CD4-positive, CD25-positive, alpha-beta regulatory T cell (primary cell): ENCODE data around the gene TGFB2. TPM values are rescaled to one million over a fixed set of nuclear protein-coding genes. Genes with fewer than 3 reads are reported as not detected.

ENCODE experiments used
- ATAC-seq, 2 donors: fragments of 150-1000 bp; cut with Tn5 transposase; one replicate each; pipeline ENCODE4 v1.10.0; 2021; ENCODE audit warnings: low read depth in 2 of 2, moderate number of reproducible peaks in 2 of 2, moderate library complexity in 1 of 2
- DNase-seq, 3 donors: peaks; one replicate each; pipeline versions ENCODE4 v3.0.0 to v3.0.0-alpha.2; 2012 to 2022; ENCODE audit warnings: mixed read lengths in 1 of 3
- H3K27ac ChIP-seq: one replicate; pipeline ENCODE4 v1.7.0; 2013; ENCODE audit warnings: mild to moderate bottlenecking, low read length; ENCODE audit not compliant: insufficient read depth, poor library complexity, severe bottlenecking
- H3K27me3 ChIP-seq: one replicate; pipeline ENCODE4 v1.7.0; 2013; ENCODE audit warnings: low read length; ENCODE audit not compliant: control insufficient read depth, insufficient read depth
- H3K36me3 ChIP-seq: one replicate; pipeline ENCODE4 v1.7.0; 2013; ENCODE audit warnings: mild to moderate bottlenecking, low read length, moderate library complexity; ENCODE audit not compliant: control insufficient read depth, insufficient read depth
- H3K4me1 ChIP-seq: 2 replicates; pipeline ENCODE4 v1.7.0; 2013; ENCODE audit warnings: mild to moderate bottlenecking, low read length; ENCODE audit not compliant: insufficient read depth, control insufficient read depth, poor library complexity, severe bottlenecking
- H3K4me3 ChIP-seq: one replicate; pipeline ENCODE4 v1.7.0; 2013; ENCODE audit warnings: low read depth, mild to moderate bottlenecking, low read length, moderate library complexity
- H3K9me3 ChIP-seq, 2 experiments: 1 replicate in 1 of 2; 2 replicates in 1 of 2; pipeline ENCODE4 v1.7.0; 2013; ENCODE audit warnings: low read length in 2 of 2, mild to moderate bottlenecking in 1 of 2, moderate library complexity in 1 of 2; ENCODE audit not compliant: control insufficient read depth in 2 of 2
- H3K27ac Mint-ChIP-seq, 3 donors: one replicate each; pipeline ENCODE4 v1.8.0; 2020 to 2022; ENCODE audit warnings: mild to moderate bottlenecking in 3 of 3, mixed read lengths in 3 of 3, moderate library complexity in 2 of 3
- H3K27me3 Mint-ChIP-seq: one replicate; pipeline ENCODE4 v1.8.0; 2022; ENCODE audit warnings: mild to moderate bottlenecking, mixed read lengths
- H3K36me3 Mint-ChIP-seq: one replicate; pipeline ENCODE4 v1.8.0; 2020; ENCODE audit warnings: mixed read lengths
- H3K4me1 Mint-ChIP-seq, 4 donors: one replicate each; pipeline ENCODE4 v1.8.0; 2020 to 2022; ENCODE audit warnings: mixed read lengths in 4 of 4, mild to moderate bottlenecking in 1 of 4
- H3K4me3 Mint-ChIP-seq, 4 donors: one replicate each; pipeline ENCODE4 v1.8.0; 2020 to 2022; ENCODE audit warnings: mild to moderate bottlenecking in 4 of 4, mixed read lengths in 4 of 4, moderate library complexity in 3 of 4
- H3K9me3 Mint-ChIP-seq, 7 donors: one replicate each; pipeline ENCODE4 v1.8.0; 2020 to 2022; ENCODE audit warnings: mixed read lengths in 7 of 7, mild to moderate bottlenecking in 3 of 7, moderate library complexity in 2 of 7
- polyA plus RNA-seq, 4 donors: library from polyadenylated mRNA; unstranded; fragments of 300-500 nt; fragmentation: Illumina TruSeq; gene quantifications; one replicate each; pipeline ENCODE4 v1.2.3, GENCODE V29; 2021
- total RNA-seq: library from RNA; stranded (reverse); gene quantifications from one replicate; pipeline ENCODE4 v1.2.3, GENCODE V29; 2022

The TGFB2 gene
- total and polyA plus RNA-seq, 5 donors from 2014 or later = not detected

DNA sequence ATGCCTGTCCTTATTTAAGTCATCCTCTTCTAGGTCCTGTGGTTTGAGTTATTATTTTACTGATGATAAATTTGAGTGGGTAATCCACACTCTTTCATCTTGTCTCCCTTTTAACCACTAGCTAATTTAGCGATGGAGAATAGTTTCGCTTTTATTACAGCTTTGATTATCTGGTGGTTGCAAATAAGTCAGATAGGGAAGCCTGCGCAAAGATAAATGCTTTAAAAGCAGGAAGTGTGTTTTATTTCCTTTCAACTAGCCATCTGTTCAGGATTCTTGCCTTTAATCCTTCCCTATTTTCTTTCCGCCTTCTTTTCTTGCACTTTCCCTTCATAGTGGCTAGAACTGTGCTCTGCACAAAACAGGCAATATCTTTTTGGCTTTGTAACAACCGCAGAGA is 129.0 kb downstream of the TGFB2 start:
- Histone ChIP-seq H3K4me3 (no peak overlapping the region), H3K27ac (no peak overlapping the region), H3K9me3 (no peaks in the 10 kb centered on the region), H3K36me3 (no peaks in the 10 kb centered on the region), H3K27me3 (no peaks in the 10 kb centered on the region), H3K4me1 (no peaks in the 10 kb centered on the region)
- no peak overlapping the region for H3K4me3 Mint-ChIP-seq
- no peaks in the 10 kb centered on the region for H3K36me3 Mint-ChIP-seq
- peaks cover 0 to 10% (median 3%) of the 10 kb centered on the region in 4 donors for H3K4me1 Mint-ChIP-seq
- H3K9me3 Mint-ChIP-seq = peaks cover 0 to 3% (median 0%) of the 10 kb centered on the region in 7 donors
- H3K27ac Mint-ChIP-seq = no peak overlapping the region
- peaks cover 2% of the 10 kb centered on the region for H3K27me3 Mint-ChIP-seq
- ATAC-seq = no peak
- no peak for DNase-seq

DNA sequence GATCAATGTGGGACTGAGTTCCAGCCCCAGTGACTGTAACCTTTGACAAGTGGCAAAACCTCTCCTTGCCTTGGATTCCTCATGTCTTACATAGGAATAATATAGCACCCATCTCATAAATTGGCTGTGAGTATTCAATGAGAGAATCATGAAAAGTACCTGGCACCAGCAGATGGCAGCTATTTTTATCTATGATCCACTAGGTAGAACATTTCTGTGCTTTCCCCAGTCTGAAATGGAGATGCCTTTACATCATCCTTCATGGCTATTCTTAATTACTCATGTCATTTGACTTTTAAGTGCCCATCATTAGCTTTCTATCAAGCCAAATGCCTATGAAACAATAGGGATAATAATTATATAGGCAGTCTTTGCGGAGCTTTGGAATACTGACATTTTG is 130.1 kb downstream of the TGFB2 start:
- peaks cover 0 to 3% (median 0%) of the 10 kb centered on the region in 7 donors for H3K9me3 Mint-ChIP-seq
- DNase-seq (no peak), ATAC-seq (no peak)
- H3K36me3 Mint-ChIP-seq = no peaks in the 10 kb centered on the region
- no peaks in the 10 kb centered on the region for H3K27me3 ChIP-seq
- H3K4me1 Mint-ChIP-seq = peaks cover 0 to 10% (median 3%) of the 10 kb centered on the region in 4 donors
- H3K27me3 Mint-ChIP-seq = peaks cover 4% of the 10 kb centered on the region
- H3K4me3 ChIP-seq = no peak overlapping the region
- H3K4me1 ChIP-seq = no peaks in the 10 kb centered on the region
- H3K27ac ChIP-seq = no peak overlapping the region
- H3K4me3 Mint-ChIP-seq = no peak overlapping the region
- no peaks in the 10 kb centered on the region for H3K36me3 ChIP-seq
- no peaks in the 10 kb centered on the region for H3K9me3 ChIP-seq
- no peak overlapping the region for H3K27ac Mint-ChIP-seq

DNA sequence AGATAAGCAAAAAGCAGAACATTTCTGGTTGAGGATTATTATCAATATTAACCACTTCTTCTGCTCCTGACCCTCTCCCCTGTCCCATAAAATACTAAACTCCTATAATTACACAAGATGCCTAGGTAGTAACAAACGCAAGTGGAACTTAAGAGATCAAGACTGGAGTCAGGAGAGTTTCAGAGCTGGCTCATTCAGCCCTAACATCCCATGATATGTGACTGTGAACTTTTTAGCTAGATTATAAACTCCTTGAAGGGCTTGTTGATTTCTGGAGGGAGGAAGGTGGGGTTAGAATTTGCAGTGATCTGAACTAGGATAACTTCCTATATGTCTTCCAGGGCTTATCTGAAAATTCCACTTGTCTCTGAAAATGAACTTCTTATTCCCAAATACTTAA is 130.6 kb downstream of the TGFB2 start:
- H3K9me3 Mint-ChIP-seq = peaks cover 0 to 7% (median 0%) of the 10 kb centered on the region in 7 donors
- Histone ChIP-seq H3K9me3 (no peaks in the 10 kb centered on the region), H3K36me3 (no peaks in the 10 kb centered on the region), H3K4me1 (no peaks in the 10 kb centered on the region), H3K4me3 (no peak overlapping the region), H3K27me3 (no peaks in the 10 kb centered on the region), H3K27ac (no peak overlapping the region)
- H3K4me1 Mint-ChIP-seq = peaks cover 0 to 10% (median 3%) of the 10 kb centered on the region in 4 donors
- H3K4me3 Mint-ChIP-seq = no peak overlapping the region
- H3K27me3 Mint-ChIP-seq = peaks cover 4% of the 10 kb centered on the region
- no peak for ATAC-seq
- no peaks in the 10 kb centered on the region for H3K36me3 Mint-ChIP-seq
- no peak overlapping the region for H3K27ac Mint-ChIP-seq
- no peak for DNase-seq

DNA sequence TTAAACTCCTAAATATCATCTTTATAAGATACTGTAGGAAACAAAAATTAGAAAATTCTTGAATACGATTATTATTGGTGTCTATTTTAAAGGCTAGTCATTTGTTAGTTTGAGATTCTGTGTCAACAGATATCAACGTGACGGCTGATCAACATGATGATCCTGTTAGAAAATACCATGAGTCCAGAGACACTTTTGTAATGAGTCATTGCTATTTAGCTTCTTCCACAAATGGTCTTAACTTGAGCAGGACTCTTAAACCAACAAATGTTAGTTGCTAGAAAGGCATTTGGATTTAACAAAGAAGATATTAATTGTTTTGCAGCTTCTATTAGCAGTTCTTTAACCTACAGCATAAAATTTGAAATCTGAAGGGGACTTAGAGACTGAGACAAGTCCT is 131.2 kb downstream of the TGFB2 start:
- ATAC-seq (no peak), DNase-seq (no peak)
- Mint-ChIP-seq H3K36me3 (no peaks in the 10 kb centered on the region), H3K9me3 (peaks cover 0 to 7% (median 0%) of the 10 kb centered on the region in 7 donors), H3K4me1 (peaks cover 0 to 10% (median 3%) of the 10 kb centered on the region in 4 donors), H3K4me3 (no peak overlapping the region), H3K27ac (no peak overlapping the region), H3K27me3 (peaks cover 4% of the 10 kb centered on the region)
- Histone ChIP-seq H3K36me3 (no peaks in the 10 kb centered on the region), H3K4me3 (no peak overlapping the region), H3K27ac (no peak overlapping the region), H3K4me1 (no peaks in the 10 kb centered on the region), H3K9me3 (no peaks in the 10 kb centered on the region), H3K27me3 (no peaks in the 10 kb centered on the region)

DNA sequence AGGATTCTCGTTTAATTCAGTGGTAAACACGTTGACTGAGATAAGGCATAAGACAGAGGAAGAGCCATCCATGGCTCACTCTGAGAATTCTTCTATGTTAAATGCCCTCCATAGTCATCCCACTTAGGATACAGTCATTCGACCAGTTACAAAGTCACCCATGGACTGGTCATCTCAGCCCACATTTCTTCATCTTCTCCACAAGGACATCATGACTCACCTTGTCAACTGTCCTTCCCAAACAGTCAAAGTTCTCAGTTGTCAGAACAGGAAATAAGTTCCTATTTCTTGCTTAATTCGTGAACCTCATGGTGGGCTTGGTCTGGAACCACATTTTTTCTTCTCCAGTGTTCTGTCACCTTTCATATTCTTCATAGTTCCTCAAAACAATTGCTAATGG is 133.2 kb downstream of the TGFB2 start:
- Histone ChIP-seq H3K9me3 (no peaks in the 10 kb centered on the region), H3K4me3 (no peak overlapping the region), H3K27ac (no peak overlapping the region), H3K36me3 (no peaks in the 10 kb centered on the region), H3K27me3 (no peaks in the 10 kb centered on the region), H3K4me1 (no peaks in the 10 kb centered on the region)
- Mint-ChIP-seq H3K36me3 (no peaks in the 10 kb centered on the region), H3K4me1 (peaks cover 0 to 6% (median 3%) of the 10 kb centered on the region in 4 donors), H3K9me3 (peaks cover 0 to 7% (median 0%) of the 10 kb centered on the region in 7 donors), H3K27me3 (peaks cover 4% of the 10 kb centered on the region), H3K27ac (no peak overlapping the region), H3K4me3 (no peak overlapping the region)
- DNase-seq (no peak), ATAC-seq (no peak)

DNA sequence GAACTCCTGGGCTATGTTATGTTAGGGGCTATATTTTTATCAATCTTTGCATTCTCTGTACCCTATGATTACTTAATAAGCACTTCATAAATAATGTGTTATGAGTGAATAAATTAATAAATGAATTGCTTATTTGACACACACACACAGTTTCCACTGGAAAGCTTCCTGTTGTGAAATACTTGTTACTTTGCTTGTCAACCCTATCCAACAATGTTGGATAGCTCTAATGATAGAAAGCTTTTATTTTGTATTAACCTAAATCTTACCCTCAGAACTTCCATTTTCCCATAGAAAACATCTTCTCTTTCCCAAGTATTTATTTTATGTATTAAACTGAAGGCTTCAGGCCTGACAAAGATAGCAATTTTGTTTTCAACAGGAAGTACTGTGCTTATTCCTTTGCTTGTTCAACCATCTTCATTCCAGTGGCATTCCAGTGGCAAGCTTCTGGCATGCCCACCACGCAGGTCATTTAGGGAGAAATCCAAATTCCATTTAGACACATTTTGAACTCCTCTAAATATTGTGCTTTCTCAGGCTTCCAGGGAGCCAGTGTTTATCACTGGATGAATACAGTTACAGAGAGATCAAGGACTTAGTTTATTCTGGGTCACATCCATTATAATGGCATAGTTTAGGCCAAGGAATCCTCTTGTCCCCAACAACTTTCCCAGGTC is 134.4 kb downstream of the TGFB2 start:
- no peaks in the 10 kb centered on the region for H3K36me3 ChIP-seq
- Mint-ChIP-seq H3K9me3 (peaks cover 0 to 7% (median 0%) of the 10 kb centered on the region in 7 donors), H3K36me3 (no peaks in the 10 kb centered on the region), H3K27me3 (peaks cover 4% of the 10 kb centered on the region), H3K27ac (no peak overlapping the region), H3K4me3 (no peak overlapping the region), H3K4me1 (peaks cover 0 to 2% (median 0%) of the 10 kb centered on the region in 4 donors)
- ATAC-seq = no peak
- H3K4me3 ChIP-seq = no peak overlapping the region
- no peaks in the 10 kb centered on the region for H3K4me1 ChIP-seq
- no peak overlapping the region for H3K27ac ChIP-seq
- H3K27me3 ChIP-seq = no peaks in the 10 kb centered on the region
- H3K9me3 ChIP-seq = no peaks in the 10 kb centered on the region
- no peak for DNase-seq

DNA sequence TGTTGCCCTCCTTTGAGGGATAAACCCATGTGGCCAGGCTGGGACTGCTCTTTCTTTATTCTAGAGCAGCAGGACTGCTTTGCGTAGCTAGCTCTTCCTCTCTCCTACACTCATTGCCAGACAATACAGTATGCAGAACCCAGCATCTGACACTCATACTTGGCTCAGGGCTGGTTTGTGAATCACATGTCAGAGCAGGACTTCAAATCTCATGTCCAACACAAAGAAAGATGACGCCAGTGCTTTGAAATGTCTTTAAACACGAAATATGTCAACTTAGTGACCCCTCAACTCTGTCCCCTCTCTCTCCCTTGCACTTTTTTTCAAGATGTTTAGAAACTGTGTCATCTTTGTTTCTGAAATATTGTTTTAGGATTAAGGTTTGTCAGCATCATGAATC is 135.0 kb downstream of the TGFB2 start:
- H3K36me3 ChIP-seq = no peaks in the 10 kb centered on the region
- Mint-ChIP-seq H3K4me1 (peaks cover 0 to 2% (median 0%) of the 10 kb centered on the region in 4 donors), H3K4me3 (no peak overlapping the region), H3K27me3 (peaks cover 4% of the 10 kb centered on the region), H3K36me3 (no peaks in the 10 kb centered on the region), H3K27ac (peak overlapping the region in 1 of 3 donors; percentile 6), H3K9me3 (peaks cover 0 to 7% (median 0%) of the 10 kb centered on the region in 7 donors)
- no peak for ATAC-seq
- no peaks in the 10 kb centered on the region for H3K9me3 ChIP-seq
- H3K4me3 ChIP-seq = no peak overlapping the region
- no peaks in the 10 kb centered on the region for H3K4me1 ChIP-seq
- H3K27ac ChIP-seq = no peak overlapping the region
- H3K27me3 ChIP-seq = no peaks in the 10 kb centered on the region
- DNase-seq = no peak

DNA sequence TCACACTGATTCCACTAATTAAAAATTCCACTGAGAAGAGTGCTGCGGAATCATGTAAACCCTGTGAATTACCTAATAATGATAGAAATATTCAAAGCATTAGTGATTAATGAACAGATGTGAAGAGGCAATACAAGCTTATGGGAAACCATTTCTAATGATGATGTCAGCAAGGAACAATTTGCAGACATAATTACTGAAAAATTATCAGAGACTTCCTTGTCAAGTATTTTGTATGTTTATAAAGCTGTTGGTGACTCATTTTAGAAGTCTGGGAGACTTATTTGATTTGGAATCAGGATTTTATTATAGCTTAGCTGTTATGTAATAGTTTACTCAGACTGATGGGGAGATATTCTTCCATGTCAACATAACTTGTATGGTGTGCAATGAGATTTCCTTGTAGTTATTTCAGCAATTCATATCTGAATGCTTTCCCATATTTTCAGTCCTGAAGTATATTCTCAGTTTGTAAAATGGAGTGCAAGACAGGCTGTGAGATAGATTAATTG is 135.5 kb downstream of the TGFB2 start:
- Histone ChIP-seq H3K4me3 (no peak overlapping the region), H3K9me3 (no peaks in the 10 kb centered on the region), H3K27me3 (no peaks in the 10 kb centered on the region), H3K36me3 (no peaks in the 10 kb centered on the region), H3K27ac (no peak overlapping the region), H3K4me1 (no peaks in the 10 kb centered on the region)
- H3K9me3 Mint-ChIP-seq = peaks cover 0 to 7% (median 0%) of the 10 kb centered on the region in 7 donors
- no peak for ATAC-seq
- H3K27me3 Mint-ChIP-seq = peaks cover 4% of the 10 kb centered on the region
- H3K27ac Mint-ChIP-seq = peak overlapping the region in 1 of 3 donors; percentile 6
- no peak for DNase-seq
- peaks cover 0 to 2% (median 0%) of the 10 kb centered on the region in 4 donors for H3K4me1 Mint-ChIP-seq
- no peak overlapping the region for H3K4me3 Mint-ChIP-seq
- no peaks in the 10 kb centered on the region for H3K36me3 Mint-ChIP-seq
